Esophagus muscularis mucosa (tissue), 4 donors: Measurements from ENCODE around the gene CSPG4. TPM values are rescaled to one million over a fixed set of nuclear protein-coding genes. Genes with fewer than 3 reads are reported as not detected.
A peak's percentile ranks its signal among the peaks of the same experiment; 100 is the strongest.

Experiments used
- DNase-seq: peaks from one replicate; pipeline ENCODE4 v3.0.0-alpha.2; 2017; ENCODE audit errors: extremely low spot score
- H3K27ac ChIP-seq, 4 donors: fragments of 200-600 bp; sonication (generic); replicated peaks in 1 of 4; 1 replicate in 3 of 4; 2 replicates in 1 of 4; pipeline ENCODE4 v1.5.1; 2016 to 2019; ENCODE audit warnings: mild to moderate bottlenecking in 1 of 4
- H3K27me3 ChIP-seq, 4 donors: fragments of 200-600 bp; sonication (generic); one replicate each; pipeline versions ENCODE4 v1.5.1 to v1.6.0; 2016 to 2019
- H3K36me3 ChIP-seq, 4 donors: fragments of 200-600 bp; sonication (generic); one replicate each; pipeline ENCODE4 v1.5.1; 2016 to 2019
- H3K4me1 ChIP-seq, 4 donors: fragments of 200-600 bp; sonication (generic); one replicate each; pipeline ENCODE4 v1.5.1; 2016 to 2019
- H3K4me3 ChIP-seq, 4 donors: fragments of 200-600 bp; sonication (generic); 1 replicate in 2 of 4; 2 replicates in 2 of 4; pipeline ENCODE4 v1.5.1; 2016 to 2019; ENCODE audit warnings: mild to moderate bottlenecking in 4 of 4, moderate library complexity in 1 of 4
- H3K9me3 ChIP-seq, 4 donors: fragments of 200-600 bp; sonication (generic); 1 replicate in 3 of 4; 2 replicates in 1 of 4; pipeline ENCODE4 v1.5.1; 2016 to 2019
- EP300 ChIP-seq: sonication (generic); formaldehyde crosslinking; IDR thresholded peaks from one replicate; pipeline ENCODE4 v1.6.1; 2017; ENCODE audit warnings: antibody characterized with exemption
- POLR2A ChIP-seq: fragments of 450-650 bp; IDR thresholded peaks from one replicate; pipeline ENCODE4 v1.6.1; 2017; ENCODE audit warnings: antibody characterized with exemption, moderate library complexity, mild to moderate bottlenecking, low read depth
- POLR2AphosphoS5 ChIP-seq, 2 donors: sonication (generic); formaldehyde crosslinking; IDR thresholded peaks; one replicate each; pipeline ENCODE4 v1.6.1; 2017; ENCODE audit warnings: antibody characterized with exemption in 2 of 2
- WGBS: methylation state at CpG from one replicate; pipeline ENCODE4 v1.1.5; 2018; 5-methylcytosine and 5-hydroxymethylcytosine counted together
- intact Hi-C: fragments of 100-400 bp; cut with DNase I; formaldehyde crosslinking; loops from one replicate; pipeline ENCODE4 v1.15.1; 2023
- total RNA-seq, 4 donors: library from RNA; depleted of rRNA; stranded (reverse); fragments of >200 nt; gene quantifications; one replicate each; pipeline versions ENCODE4 v1.1.0 to v1.2.1, GENCODE V29; 2016
- TF ChIP-seq, protein P1 (sequence below), 3 experiments: fragments of 200-600 bp in 2 of 3; fragments of 450-650 bp in 1 of 3; sonication (generic) in 2 of 3; IDR thresholded peaks; one replicate each; pipeline ENCODE4 v1.5.1; 2017 to 2019; ENCODE audit warnings: antibody characterized with exemption in 3 of 3, mild to moderate bottlenecking in 2 of 3, moderate library complexity in 1 of 3

CSPG4 gene
- total RNA-seq, 4 donors from 2014 or later = 133 to 386 (median 182) TPM

DNA sequence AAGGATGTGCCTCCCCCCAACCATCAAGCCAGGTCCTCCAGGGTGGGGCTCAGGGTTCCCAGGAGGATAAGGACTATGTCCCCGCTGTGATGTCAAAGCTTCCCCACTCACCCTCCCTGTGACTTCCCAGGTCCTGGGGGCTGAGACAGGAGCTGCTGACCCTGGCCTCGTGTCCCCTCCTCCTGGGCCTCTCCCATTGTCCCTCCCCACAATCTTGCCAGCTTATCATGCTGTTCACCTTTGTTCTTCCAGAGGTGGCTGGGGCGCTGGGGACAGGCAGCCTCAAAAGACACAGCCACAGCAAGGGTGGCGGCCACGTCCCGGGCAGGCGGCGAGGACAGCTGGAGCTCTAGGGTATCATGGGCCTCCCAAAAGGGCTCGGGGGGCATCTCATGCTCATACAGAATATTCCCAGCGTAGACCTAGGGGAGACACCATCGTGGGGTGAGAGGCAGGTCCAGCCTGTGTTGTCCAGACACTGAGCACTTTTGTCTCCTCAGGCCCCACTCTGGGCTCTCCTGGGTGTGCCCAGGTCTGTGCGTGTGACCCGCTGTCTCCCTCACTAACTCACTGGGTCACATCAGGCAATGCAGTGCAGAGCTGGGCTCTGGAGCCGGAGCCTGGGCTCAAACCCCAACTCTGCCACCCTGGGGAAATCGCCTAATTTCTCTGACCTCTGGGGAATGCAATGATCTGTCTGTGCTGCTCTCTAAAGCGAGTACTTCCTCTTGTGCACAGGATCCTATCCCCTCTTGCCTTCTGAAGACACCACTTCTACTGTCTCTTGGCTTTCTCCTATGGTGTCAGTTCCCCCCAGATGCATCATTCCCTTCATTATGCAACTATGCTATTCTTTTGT, 35.0 kb downstream of the CSPG4 start:
- Histone ChIP-seq H3K4me1 (peaks cover 17 to 42% (median 39%) of the 10 kb centered on the region in 4 donors), H3K9me3 (no peaks in the 10 kb centered on the region), H3K36me3 (peaks cover 14 to 85% (median 65%) of the 10 kb centered on the region in 4 donors), H3K4me3 (no peak overlapping the region), H3K27ac (peak overlapping the region in 3 of 4 donors; percentile 38 to 88 (median 87)), H3K27me3 (no peaks in the 10 kb centered on the region)
- 81% methylated on average over 13 of the region's 16 CpGs for WGBS
- intact Hi-C loops = no loop called here
- no peak for DNase-seq
- TF ChIP-seq POLR2AphosphoS5 (IDR thresholded peaks at IDR 0.05) (no peak), POLR2A (no peak), EP300 (no peak)
- TF ChIP-seq, protein P1, sequence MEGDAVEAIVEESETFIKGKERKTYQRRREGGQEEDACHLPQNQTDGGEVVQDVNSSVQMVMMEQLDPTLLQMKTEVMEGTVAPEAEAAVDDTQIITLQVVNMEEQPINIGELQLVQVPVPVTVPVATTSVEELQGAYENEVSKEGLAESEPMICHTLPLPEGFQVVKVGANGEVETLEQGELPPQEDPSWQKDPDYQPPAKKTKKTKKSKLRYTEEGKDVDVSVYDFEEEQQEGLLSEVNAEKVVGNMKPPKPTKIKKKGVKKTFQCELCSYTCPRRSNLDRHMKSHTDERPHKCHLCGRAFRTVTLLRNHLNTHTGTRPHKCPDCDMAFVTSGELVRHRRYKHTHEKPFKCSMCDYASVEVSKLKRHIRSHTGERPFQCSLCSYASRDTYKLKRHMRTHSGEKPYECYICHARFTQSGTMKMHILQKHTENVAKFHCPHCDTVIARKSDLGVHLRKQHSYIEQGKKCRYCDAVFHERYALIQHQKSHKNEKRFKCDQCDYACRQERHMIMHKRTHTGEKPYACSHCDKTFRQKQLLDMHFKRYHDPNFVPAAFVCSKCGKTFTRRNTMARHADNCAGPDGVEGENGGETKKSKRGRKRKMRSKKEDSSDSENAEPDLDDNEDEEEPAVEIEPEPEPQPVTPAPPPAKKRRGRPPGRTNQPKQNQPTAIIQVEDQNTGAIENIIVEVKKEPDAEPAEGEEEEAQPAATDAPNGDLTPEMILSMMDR (IDR thresholded peaks at IDR 0.05) = no peak

DNA sequence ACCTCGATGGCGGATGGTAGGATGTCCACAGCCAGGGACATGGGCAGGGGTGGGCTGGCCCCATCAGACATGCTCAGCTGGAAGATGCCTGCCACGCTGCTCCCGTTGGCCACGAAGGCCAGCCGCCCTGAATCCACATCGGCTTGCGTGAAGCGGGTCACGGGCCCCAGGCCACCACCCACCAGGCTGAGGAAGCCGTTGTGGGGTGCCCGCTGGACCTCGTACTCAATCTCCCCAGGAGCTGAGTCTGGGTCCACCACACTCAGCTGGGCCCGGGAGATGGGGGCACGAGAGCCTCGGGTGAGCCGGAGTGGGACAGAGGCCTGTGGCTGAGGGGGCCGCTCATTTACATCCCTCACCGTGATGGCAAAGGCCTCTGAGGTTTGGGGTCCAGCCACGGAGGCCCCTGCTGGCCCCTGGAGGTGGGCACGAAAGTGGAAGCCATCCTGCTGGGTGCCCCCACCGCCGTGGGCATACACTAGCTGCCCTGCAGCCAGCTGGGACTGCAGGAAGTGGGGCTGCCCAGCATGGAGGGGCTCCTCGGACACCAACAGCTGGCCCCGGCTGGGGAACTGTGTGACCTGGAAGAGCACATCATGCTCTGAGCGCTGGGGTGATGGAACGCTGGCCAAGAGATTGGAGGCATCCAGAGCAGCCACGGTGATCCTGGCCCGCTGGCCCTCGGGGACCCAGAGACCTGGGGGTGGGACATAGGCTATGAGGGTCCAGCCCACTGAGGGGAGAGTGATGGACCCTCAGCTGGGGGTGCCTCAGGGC, 35.8 kb downstream of the CSPG4 start:
- Histone ChIP-seq H3K27ac (peak overlapping the region; percentile 38 to 88 (median 82)), H3K4me3 (no peak overlapping the region), H3K4me1 (peaks cover 25 to 50% (median 47%) of the 10 kb centered on the region in 4 donors), H3K27me3 (no peaks in the 10 kb centered on the region), H3K9me3 (no peaks in the 10 kb centered on the region), H3K36me3 (peaks cover 9 to 77% (median 58%) of the 10 kb centered on the region in 4 donors)
- TF ChIP-seq POLR2A (no peak), POLR2AphosphoS5 (IDR thresholded peaks at IDR 0.05) (peak in 1 of 2 donors; percentile 1), EP300 (no peak)
- TF ChIP-seq, protein P1 (IDR thresholded peaks at IDR 0.05) = no peak
- DNase-seq = no peak
- intact Hi-C loops = no loop called here
- 88% methylated on average over 5 of the region's 30 CpGs for WGBS

DNA sequence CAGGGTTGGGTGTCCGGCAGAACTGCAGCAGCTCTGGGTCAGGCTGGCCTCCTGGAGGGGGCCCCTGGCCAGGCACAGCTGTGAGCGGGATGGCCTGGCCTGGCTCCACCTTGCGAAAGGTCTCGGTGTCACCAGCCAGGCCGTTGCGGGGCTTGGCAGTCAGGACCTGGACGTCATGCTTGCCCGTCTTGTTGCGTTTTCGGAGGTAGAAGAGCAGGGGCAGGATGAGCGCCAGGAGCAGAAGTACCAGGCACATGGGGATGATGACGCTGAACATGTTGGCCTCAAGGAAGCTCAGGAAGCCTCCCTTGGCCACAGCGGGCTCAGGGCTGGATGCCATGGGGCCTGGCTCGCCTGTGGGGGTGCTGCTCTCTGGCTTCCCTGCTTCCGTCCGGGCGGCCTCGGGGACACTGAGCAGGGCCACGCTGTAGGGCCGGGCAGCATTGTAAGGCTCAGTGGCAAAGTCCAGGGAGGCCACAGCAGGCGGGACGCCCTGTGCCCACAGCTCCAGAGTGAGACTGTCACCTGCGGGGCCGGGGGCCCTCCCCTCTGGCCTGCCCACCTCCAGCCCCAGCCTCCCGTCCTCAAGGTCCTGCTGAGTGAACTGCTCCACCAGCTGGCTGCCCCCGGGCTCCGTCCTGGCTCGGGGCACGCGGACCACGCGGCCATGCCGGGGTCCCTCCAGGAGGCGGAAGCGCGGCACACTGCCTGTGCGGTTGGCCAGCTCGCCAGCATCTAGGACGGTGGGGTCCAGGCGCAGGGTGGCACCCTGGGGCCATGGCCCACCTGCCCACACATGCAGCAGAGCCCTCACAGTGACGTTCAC, 36.9 kb downstream of the CSPG4 start:
- DNase-seq = no peak
- 89% methylated on average over 20 of the region's 41 CpGs for WGBS
- peaks cover 27 to 59% (median 58%) of the 10 kb centered on the region in 4 donors for H3K4me1 ChIP-seq
- H3K27ac ChIP-seq = peak overlapping the region; percentile 78 to 88 (median 87)
- H3K9me3 ChIP-seq = no peaks in the 10 kb centered on the region
- intact Hi-C loops = no loop called here
- H3K4me3 ChIP-seq = no peak overlapping the region
- H3K27me3 ChIP-seq = no peaks in the 10 kb centered on the region
- TF ChIP-seq EP300 (no peak), POLR2A (no peak), POLR2AphosphoS5 (IDR thresholded peaks at IDR 0.05) (peak in 1 of 2 donors; percentile 41)
- TF ChIP-seq, protein P1 (IDR thresholded peaks at IDR 0.05) = no peak
- H3K36me3 ChIP-seq = peaks cover 4 to 66% (median 49%) of the 10 kb centered on the region in 4 donors

DNA sequence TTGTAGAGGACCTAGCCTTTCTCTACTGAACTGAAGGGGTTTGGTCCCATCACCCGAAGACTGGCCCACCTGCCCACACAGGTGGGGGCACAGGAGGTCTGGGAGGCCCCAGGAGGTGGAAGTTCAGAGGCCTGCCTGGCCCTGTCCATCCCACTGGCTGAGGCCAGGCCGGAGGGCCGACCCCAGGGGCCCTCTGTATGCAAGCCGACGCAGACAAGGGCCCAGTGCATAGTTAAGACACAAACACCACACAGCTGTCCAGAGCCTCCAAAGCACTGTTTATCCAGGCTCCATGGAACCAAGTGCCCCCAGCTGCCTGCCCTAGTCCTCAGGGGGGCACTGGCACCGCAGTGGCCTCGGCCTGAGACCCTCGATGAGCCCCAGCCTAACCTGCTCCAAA, 38.3 kb downstream of the CSPG4 start:
- H3K27ac ChIP-seq = peak overlapping the region; percentile 78 to 88 (median 87)
- no peaks in the 10 kb centered on the region for H3K27me3 ChIP-seq
- peaks cover 0 to 52% (median 35%) of the 10 kb centered on the region in 4 donors for H3K36me3 ChIP-seq
- peaks cover 27 to 66% (median 65%) of the 10 kb centered on the region in 4 donors for H3K4me1 ChIP-seq
- intact Hi-C loops = no loop called here
- H3K9me3 ChIP-seq = no peaks in the 10 kb centered on the region
- TF ChIP-seq, protein P1 (IDR thresholded peaks at IDR 0.05) = no peak
- no peak for DNase-seq
- no peak overlapping the region for H3K4me3 ChIP-seq
- WGBS = 83% methylated on average over 1 of the region's 8 CpGs
